Stimulated activated naive B cell treated with anti-CD40 and anti-IgM and Interleukin-4, amounts not matched to agents 10 μg/mL and 1 μg/mL and 100 μg/mL, for 72 hours (primary cell): ENCODE results near the gene ZNF229.
"Not testable (repeated sequence)": the region's sequence is repeated elsewhere in the genome, so short reads cannot be mapped to it uniquely, and the experiment has no call there.

ENCODE experiments used
- ATAC-seq, 2 donors: fragments of 150-1000 bp; cut with Tn5 transposase; replicated peaks; 2 replicates each; pipeline ENCODE4 v1.10.0; 2021; ENCODE audit warnings: moderate library complexity in 1 of 2
- DNase-seq: peaks from one replicate; pipeline ENCODE4 v3.0.0; 2021
- H3K27ac Mint-ChIP-seq: one replicate; pipeline ENCODE4 v1.8.0; 2022; ENCODE audit warnings: mild to moderate bottlenecking, mixed read lengths
- H3K27me3 Mint-ChIP-seq, 2 donors: one replicate each; pipeline ENCODE4 v1.8.0; 2022; ENCODE audit warnings: mixed read lengths in 2 of 2
- H3K36me3 Mint-ChIP-seq, 2 donors: one replicate each; pipeline ENCODE4 v1.8.0; 2022; ENCODE audit warnings: mixed read lengths in 2 of 2, mild to moderate bottlenecking in 1 of 2
- H3K4me1 Mint-ChIP-seq, 2 donors: one replicate each; pipeline ENCODE4 v1.8.0; 2022; ENCODE audit warnings: mixed read lengths in 2 of 2, mild to moderate bottlenecking in 1 of 2
- H3K4me3 Mint-ChIP-seq, 2 donors: one replicate each; pipeline ENCODE4 v1.8.0; 2022; ENCODE audit warnings: mild to moderate bottlenecking in 2 of 2, mixed read lengths in 2 of 2, moderate library complexity in 1 of 2
- H3K9me3 Mint-ChIP-seq, 2 donors: one replicate each; pipeline ENCODE4 v1.8.0; 2022; ENCODE audit warnings: mixed read lengths in 2 of 2, mild to moderate bottlenecking in 1 of 2

The ZNF229 gene

GRCh38 chr19:44401139-44402115, 46.8 kb downstream of the ZNF229 start, which contains the start of gene ZNF285:
ZNF285 (minus strand) TSS chr19:44401608; CDS start chr19:44397213, 4,395 bp downstream.
- Mint-ChIP-seq H3K27me3 (peaks cover 15 to 17% of the 10 kb centered on the region in 2 donors), H3K9me3 (peaks cover 21% of the 10 kb centered on the region in 2 donors), H3K36me3 (peaks cover 18 to 29% of the 10 kb centered on the region in 2 donors), H3K27ac (peak within 1 kb of the TSS; percentile 72), H3K4me1 (peaks cover 0 to 6% of the 10 kb centered on the region in 2 donors), H3K4me3 (peak within 1 kb of the TSS; percentile 90 to 93)
- ATAC-seq (peak; percentile 99 to 100), DNase-seq (peak; percentile 95)

DNA sequence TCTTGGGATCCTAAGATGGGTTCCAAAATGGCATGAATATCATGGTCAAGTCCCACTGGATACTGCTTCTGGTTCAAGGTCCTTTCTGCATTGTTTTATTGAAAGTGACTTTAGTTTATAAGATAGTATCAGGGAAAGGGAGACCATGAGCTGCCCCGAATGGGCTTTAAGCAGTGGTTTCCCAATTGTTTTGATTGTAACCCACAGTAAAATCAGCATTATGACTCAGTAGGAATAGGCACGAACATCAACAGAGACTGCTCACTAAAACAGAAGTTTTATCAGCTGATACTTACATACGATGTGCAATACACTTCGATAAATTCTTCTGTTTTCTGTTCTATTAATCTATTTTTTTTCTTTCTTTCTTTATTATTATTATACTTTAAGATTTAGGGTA, 59.0 kb downstream of the ZNF229 start:
- H3K27me3 Mint-ChIP-seq, H3K4me1 Mint-ChIP-seq: not testable (repeated sequence)

More for the DNA sequence above, 59.0 kb downstream of the ZNF229 start:
- H3K9me3 Mint-ChIP-seq = peaks cover 30 to 32% of the 10 kb centered on the region in 2 donors
- H3K4me3 Mint-ChIP-seq, H3K27ac Mint-ChIP-seq, ATAC-seq, DNase-seq: not testable (repeated sequence)
- peaks cover 72 to 80% of the 10 kb centered on the region in 2 donors for H3K36me3 Mint-ChIP-seq
